Astrocyte (in vitro differentiated cells and primary cell): ENCODE data around the gene MAN1C1.

Experiments used
- CTCF ChIP-seq: IDR thresholded peaks from 2 replicates; pipeline ENCODE4 v1.5.1; 2011; ENCODE audit warnings: low read depth, mild to moderate bottlenecking, inconsistent platforms, low read length, moderate library complexity; ENCODE audit not compliant: insufficient read depth
- EZH2 ChIP-seq: IDR thresholded peaks from 2 replicates; pipeline ENCODE4 v1.6.1; 2012; ENCODE audit warnings: mild to moderate bottlenecking, low read length, inconsistent platforms; ENCODE audit not compliant: insufficient read depth

GRCh38 chr1:25577134-25577920 lies 39.3 kb upstream of the MAN1C1 start:
- TF ChIP-seq CTCF (no peak), EZH2 (no peak)
